ENCODE results near the gene NPLOC4.

Gene NPLOC4

DNA sequence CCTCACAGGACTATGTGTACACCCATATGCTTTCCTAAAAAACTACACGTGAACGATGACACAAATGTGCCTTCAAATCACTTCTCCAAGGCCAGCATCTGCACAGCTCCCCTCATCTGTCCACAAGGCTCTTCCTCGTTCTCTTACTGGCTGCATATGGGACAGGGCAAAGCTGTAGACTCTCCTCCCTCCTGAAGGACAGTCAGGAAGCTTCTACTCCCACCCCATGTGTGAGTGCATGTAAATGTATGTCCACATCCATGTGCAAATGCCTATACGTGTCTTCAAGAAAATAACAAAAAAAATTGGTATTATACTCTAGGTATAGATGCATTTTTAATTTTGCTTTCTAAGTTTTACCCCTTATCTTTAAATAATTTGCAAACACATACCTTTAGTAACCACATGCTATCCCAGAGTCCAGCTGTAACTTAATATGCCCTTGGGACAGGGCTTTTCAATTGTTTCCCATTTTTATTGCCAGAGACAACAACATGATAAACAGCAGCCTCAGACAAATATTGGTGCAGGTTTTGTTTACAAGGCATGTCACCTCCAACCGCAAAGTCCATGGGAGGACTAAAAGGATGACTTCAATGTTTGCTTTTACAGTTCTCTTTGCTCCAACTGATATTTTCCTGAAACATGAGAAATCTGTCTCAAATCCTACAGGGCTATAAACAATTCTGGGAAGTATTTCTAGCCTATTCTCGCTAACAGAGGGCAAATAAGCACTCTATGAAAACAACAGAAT lies 53.1 kb downstream of the NPLOC4 start (continued):
- TF ChIP-seq, protein P1, sequence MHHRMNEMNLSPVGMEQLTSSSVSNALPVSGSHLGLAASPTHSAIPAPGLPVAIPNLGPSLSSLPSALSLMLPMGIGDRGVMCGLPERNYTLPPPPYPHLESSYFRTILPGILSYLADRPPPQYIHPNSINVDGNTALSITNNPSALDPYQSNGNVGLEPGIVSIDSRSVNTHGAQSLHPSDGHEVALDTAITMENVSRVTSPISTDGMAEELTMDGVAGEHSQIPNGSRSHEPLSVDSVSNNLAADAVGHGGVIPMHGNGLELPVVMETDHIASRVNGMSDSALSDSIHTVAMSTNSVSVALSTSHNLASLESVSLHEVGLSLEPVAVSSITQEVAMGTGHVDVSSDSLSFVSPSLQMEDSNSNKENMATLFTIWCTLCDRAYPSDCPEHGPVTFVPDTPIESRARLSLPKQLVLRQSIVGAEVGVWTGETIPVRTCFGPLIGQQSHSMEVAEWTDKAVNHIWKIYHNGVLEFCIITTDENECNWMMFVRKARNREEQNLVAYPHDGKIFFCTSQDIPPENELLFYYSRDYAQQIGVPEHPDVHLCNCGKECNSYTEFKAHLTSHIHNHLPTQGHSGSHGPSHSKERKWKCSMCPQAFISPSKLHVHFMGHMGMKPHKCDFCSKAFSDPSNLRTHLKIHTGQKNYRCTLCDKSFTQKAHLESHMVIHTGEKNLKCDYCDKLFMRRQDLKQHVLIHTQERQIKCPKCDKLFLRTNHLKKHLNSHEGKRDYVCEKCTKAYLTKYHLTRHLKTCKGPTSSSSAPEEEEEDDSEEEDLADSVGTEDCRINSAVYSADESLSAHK (tag by site-specific recombination; IDR thresholded peaks at IDR 0.05) = peak; percentile 95
- TF ChIP-seq ZNF169 (tag by site-specific recombination; IDR thresholded peaks at IDR 0.05) (no peak), ZNF221 (tag by site-specific recombination; IDR thresholded peaks at IDR 0.05; ENCODE audit: borderline replicate concordance) (peak; percentile 62; the same call in 1 of the 2 replicates), ZNF629 (tag by site-specific recombination; IDR thresholded peaks at IDR 0.05) (peak; percentile 90), ZNF19 (tag by site-specific recombination; IDR thresholded peaks at IDR 0.05; ENCODE audit: low read depth) (no peak), ZNF664 (tag by site-specific recombination; IDR thresholded peaks at IDR 0.05) (0 out of 2 replicates have a peak, but pooled peaks have one; percentile 56), ZNF416 (tag by site-specific recombination; IDR thresholded peaks at IDR 0.05) (no peak), ZNF37A (tag by site-specific recombination; IDR thresholded peaks at IDR 0.05) (no peak), KLF10 (tag by site-specific recombination; IDR thresholded peaks at IDR 0.05) (peak; percentile 86), ZNF768 (tag by site-specific recombination; IDR thresholded peaks at IDR 0.05) (no peak), ZNF174 (tag by site-specific recombination; IDR thresholded peaks at IDR 0.05) (no peak), ZNF785 (tag by site-specific recombination; IDR thresholded peaks at IDR 0.05) (no peak)
- TF ChIP-seq, protein P2, sequence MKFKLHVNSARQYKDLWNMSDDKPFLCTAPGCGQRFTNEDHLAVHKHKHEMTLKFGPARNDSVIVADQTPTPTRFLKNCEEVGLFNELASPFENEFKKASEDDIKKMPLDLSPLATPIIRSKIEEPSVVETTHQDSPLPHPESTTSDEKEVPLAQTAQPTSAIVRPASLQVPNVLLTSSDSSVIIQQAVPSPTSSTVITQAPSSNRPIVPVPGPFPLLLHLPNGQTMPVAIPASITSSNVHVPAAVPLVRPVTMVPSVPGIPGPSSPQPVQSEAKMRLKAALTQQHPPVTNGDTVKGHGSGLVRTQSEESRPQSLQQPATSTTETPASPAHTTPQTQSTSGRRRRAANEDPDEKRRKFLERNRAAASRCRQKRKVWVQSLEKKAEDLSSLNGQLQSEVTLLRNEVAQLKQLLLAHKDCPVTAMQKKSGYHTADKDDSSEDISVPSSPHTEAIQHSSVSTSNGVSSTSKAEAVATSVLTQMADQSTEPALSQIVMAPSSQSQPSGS (tag by site-specific recombination; IDR thresholded peaks at IDR 0.05; ENCODE audit: low read depth) = peak; percentile 79
- TF ChIP-seq, protein P3, sequence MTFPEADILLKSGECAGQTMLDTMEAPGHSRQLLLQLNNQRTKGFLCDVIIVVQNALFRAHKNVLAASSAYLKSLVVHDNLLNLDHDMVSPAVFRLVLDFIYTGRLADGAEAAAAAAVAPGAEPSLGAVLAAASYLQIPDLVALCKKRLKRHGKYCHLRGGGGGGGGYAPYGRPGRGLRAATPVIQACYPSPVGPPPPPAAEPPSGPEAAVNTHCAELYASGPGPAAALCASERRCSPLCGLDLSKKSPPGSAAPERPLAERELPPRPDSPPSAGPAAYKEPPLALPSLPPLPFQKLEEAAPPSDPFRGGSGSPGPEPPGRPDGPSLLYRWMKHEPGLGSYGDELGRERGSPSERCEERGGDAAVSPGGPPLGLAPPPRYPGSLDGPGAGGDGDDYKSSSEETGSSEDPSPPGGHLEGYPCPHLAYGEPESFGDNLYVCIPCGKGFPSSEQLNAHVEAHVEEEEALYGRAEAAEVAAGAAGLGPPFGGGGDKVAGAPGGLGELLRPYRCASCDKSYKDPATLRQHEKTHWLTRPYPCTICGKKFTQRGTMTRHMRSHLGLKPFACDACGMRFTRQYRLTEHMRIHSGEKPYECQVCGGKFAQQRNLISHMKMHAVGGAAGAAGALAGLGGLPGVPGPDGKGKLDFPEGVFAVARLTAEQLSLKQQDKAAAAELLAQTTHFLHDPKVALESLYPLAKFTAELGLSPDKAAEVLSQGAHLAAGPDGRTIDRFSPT (tag by site-specific recombination; IDR thresholded peaks at IDR 0.05) = peak; percentile 88
- TF ChIP-seq, protein P4, sequence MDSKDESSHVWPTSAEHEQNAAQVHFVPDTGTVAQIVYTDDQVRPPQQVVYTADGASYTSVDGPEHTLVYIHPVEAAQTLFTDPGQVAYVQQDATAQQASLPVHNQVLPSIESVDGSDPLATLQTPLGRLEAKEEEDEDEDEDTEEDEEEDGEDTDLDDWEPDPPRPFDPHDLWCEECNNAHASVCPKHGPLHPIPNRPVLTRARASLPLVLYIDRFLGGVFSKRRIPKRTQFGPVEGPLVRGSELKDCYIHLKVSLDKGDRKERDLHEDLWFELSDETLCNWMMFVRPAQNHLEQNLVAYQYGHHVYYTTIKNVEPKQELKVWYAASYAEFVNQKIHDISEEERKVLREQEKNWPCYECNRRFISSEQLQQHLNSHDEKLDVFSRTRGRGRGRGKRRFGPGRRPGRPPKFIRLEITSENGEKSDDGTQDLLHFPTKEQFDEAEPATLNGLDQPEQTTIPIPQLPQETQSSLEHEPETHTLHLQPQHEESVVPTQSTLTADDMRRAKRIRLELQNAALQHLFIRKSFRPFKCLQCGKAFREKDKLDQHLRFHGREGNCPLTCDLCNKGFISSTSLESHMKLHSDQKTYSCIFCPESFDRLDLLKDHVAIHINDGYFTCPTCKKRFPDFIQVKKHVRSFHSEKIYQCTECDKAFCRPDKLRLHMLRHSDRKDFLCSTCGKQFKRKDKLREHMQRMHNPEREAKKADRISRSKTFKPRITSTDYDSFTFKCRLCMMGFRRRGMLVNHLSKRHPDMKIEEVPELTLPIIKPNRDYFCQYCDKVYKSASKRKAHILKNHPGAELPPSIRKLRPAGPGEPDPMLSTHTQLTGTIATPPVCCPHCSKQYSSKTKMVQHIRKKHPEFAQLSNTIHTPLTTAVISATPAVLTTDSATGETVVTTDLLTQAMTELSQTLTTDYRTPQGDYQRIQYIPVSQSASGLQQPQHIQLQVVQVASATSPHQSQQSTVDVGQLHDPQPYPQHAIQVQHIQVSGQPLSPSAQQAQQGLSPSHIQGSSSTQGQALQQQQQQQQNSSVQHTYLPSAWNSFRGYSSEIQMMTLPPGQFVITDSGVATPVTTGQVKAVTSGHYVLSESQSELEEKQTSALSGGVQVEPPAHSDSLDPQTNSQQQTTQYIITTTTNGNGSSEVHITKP (tag by site-specific recombination; IDR thresholded peaks at IDR 0.05) = peak; percentile 40; the same call in 1 of the 2 replicates
- TF ChIP-seq, protein P5, sequence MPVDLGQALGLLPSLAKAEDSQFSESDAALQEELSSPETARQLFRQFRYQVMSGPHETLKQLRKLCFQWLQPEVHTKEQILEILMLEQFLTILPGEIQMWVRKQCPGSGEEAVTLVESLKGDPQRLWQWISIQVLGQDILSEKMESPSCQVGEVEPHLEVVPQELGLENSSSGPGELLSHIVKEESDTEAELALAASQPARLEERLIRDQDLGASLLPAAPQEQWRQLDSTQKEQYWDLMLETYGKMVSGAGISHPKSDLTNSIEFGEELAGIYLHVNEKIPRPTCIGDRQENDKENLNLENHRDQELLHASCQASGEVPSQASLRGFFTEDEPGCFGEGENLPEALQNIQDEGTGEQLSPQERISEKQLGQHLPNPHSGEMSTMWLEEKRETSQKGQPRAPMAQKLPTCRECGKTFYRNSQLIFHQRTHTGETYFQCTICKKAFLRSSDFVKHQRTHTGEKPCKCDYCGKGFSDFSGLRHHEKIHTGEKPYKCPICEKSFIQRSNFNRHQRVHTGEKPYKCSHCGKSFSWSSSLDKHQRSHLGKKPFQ (tag by site-specific recombination; IDR thresholded peaks at IDR 0.05) = peak; percentile 79
- TF ChIP-seq, protein P6, sequence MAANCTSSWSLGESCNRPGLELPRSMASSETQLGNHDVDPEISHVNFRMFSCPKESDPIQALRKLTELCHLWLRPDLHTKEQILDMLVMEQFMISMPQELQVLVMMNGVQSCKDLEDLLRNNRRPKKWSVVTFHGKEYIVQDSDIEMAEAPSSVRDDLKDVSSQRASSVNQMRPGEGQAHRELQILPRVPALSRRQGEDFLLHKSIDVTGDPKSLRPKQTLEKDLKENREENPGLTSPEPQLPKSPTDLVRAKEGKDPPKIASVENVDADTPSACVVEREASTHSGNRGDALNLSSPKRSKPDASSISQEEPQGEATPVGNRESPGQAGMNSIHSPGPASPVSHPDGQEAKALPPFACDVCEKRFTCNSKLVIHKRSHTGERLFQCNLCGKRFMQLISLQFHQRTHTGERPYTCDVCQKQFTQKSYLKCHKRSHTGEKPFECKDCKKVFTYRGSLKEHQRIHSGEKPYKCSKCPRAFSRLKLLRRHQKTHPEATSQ (tag by site-specific recombination; IDR thresholded peaks at IDR 0.05) = no peak
- TF ChIP-seq, protein P7, sequence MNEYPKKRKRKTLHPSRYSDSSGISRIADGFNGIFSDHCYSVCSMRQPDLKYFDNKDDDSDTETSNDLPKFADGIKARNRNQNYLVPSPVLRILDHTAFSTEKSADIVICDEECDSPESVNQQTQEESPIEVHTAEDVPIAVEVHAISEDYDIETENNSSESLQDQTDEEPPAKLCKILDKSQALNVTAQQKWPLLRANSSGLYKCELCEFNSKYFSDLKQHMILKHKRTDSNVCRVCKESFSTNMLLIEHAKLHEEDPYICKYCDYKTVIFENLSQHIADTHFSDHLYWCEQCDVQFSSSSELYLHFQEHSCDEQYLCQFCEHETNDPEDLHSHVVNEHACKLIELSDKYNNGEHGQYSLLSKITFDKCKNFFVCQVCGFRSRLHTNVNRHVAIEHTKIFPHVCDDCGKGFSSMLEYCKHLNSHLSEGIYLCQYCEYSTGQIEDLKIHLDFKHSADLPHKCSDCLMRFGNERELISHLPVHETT (tag by site-specific recombination; IDR thresholded peaks at IDR 0.05) = peak; percentile 96
- TF ChIP-seq, protein P8, sequence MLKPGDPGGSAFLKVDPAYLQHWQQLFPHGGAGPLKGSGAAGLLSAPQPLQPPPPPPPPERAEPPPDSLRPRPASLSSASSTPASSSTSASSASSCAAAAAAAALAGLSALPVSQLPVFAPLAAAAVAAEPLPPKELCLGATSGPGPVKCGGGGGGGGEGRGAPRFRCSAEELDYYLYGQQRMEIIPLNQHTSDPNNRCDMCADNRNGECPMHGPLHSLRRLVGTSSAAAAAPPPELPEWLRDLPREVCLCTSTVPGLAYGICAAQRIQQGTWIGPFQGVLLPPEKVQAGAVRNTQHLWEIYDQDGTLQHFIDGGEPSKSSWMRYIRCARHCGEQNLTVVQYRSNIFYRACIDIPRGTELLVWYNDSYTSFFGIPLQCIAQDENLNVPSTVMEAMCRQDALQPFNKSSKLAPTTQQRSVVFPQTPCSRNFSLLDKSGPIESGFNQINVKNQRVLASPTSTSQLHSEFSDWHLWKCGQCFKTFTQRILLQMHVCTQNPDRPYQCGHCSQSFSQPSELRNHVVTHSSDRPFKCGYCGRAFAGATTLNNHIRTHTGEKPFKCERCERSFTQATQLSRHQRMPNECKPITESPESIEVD (tag by site-specific recombination; IDR thresholded peaks at IDR 0.05) = peak; percentile 100

All from HEK293 (cell line).